SU-DHL-6 (cell line): Measurements from ENCODE around the gene SPP2.

Experiments used
- H2AFZ ChIP-seq: fragments of 200-600 bp; sonication (generic); 2 replicates; pipeline ENCODE4 v1.6.1; 2014; ENCODE audit warnings: low read depth, mild to moderate bottlenecking, moderate library complexity, mixed read lengths, antibody characterized with exemption, low read length; ENCODE audit not compliant: severe bottlenecking
- H3F3A ChIP-seq: fragments of 200-600 bp; shearing (Covaris generic); 2 replicates; pipeline ENCODE4 v1.6.0; 2016; ENCODE audit warnings: antibody characterized with exemption, mild to moderate bottlenecking; ENCODE audit not compliant: insufficient read depth
- H3K27ac ChIP-seq: fragments of 200-600 bp; sonication (generic); 2 replicates; pipeline ENCODE4 v1.5.1; 2016; ENCODE audit warnings: low read depth, mild to moderate bottlenecking, low read length, moderate library complexity, mixed read lengths
- H3K27me3 ChIP-seq: fragments of 200-600 bp; sonication (generic), shearing (Covaris generic); 2 replicates; pipeline ENCODE4 v1.6.0; 2014; ENCODE audit warnings: mild to moderate bottlenecking, low read length
- H3K36me3 ChIP-seq: fragments of 200-600 bp; sonication (generic); 2 replicates; pipeline ENCODE4 v1.6.1; 2014; ENCODE audit warnings: mild to moderate bottlenecking, low read length, mixed read lengths
- H3K4me2 ChIP-seq: fragments of 300-600, 200-600 bp; shearing (Covaris generic), sonication (generic); 2 replicates; pipeline ENCODE4 v1.6.0; 2014; ENCODE audit warnings: low read length, low read depth, mild to moderate bottlenecking; ENCODE audit not compliant: poor library complexity, severe bottlenecking
- H3K4me3 ChIP-seq: fragments of 200-600 bp; sonication (generic); 2 replicates; pipeline ENCODE4 v1.5.1; 2014; ENCODE audit warnings: antibody characterized with exemption, low read length, mild to moderate bottlenecking, mixed read lengths; ENCODE audit not compliant: insufficient read depth, poor library complexity, severe bottlenecking
- H3K79me2 ChIP-seq: fragments of 200-600 bp; sonication (generic); 2 replicates; pipeline ENCODE4 v1.6.1; 2014; ENCODE audit warnings: mild to moderate bottlenecking, low read length, moderate library complexity; ENCODE audit not compliant: insufficient read depth
- H3K9ac ChIP-seq: fragments of 200-600 bp; sonication (generic); 2 replicates; pipeline ENCODE4 v1.7.0; 2014; ENCODE audit warnings: mild to moderate bottlenecking, low read length
- H3K9me2 ChIP-seq: fragments of 200-600 bp; sonication (generic); replicated peaks from 2 replicates; pipeline ENCODE4 v1.6.1; 2014; ENCODE audit warnings: low read length; ENCODE audit not compliant: insufficient read depth
- H3K9me3 ChIP-seq: fragments of 200-600 bp; sonication (generic); 2 replicates; pipeline ENCODE4 v1.6.1; 2014; ENCODE audit warnings: low read length, mixed read lengths; ENCODE audit not compliant: insufficient read depth
- H4K20me1 ChIP-seq: fragments of 200-600 bp; sonication (generic); 2 replicates; pipeline ENCODE4 v1.6.1; 2014; ENCODE audit warnings: low read depth, mild to moderate bottlenecking, antibody characterized with exemption, low read length, moderate library complexity, mixed read lengths
- CTCF ChIP-seq: fragments of 200-600 bp; sonication (generic); IDR thresholded peaks from one replicate; pipeline ENCODE4 v1.5.1; 2017; ENCODE audit warnings: antibody characterized with exemption, mild to moderate bottlenecking, low read length, moderate library complexity; ENCODE audit not compliant: insufficient read depth, poor library complexity, severe bottlenecking
- EZH2phosphoT487 ChIP-seq: fragments of 200-600 bp; sonication (generic), shearing (Covaris generic); conservative IDR thresholded peaks from 2 replicates; pipeline ENCODE4 v1.6.1; 2018; ENCODE audit warnings: mild to moderate bottlenecking, antibody characterized with exemption, low read length, moderate library complexity, mixed read lengths

Gene SPP2

DNA sequence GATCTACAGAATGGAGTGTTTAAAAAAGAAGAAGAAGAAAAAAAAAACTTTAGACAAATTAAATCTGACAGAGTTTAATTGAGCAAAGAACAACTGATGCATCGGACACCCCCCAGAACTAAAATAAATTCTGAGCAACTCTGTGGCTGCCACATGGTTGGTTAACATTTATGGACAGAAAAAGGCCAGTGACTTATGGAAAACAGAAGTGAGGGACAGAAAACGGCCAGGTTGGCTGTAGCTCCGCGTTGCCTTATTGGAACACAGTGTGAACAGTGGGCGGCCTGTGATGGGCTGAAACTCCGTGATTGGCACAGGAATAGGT lies 75.6 kb downstream of the SPP2 start:
- no peak overlapping the region for H3K9ac ChIP-seq
- no peaks in the 10 kb centered on the region for H3K9me3 ChIP-seq
- no peaks in the 10 kb centered on the region for H3K9me2 ChIP-seq
- H3K4me2 ChIP-seq = no peak overlapping the region
- no peak overlapping the region for H3K4me3 ChIP-seq
- TF ChIP-seq CTCF (no peak), EZH2phosphoT487 (no peak)
- H2AFZ ChIP-seq = no peak overlapping the region
- H3K36me3 ChIP-seq = no peaks in the 10 kb centered on the region
- no peaks in the 10 kb centered on the region for H3K27me3 ChIP-seq
- H3F3A ChIP-seq = no peaks in the 10 kb centered on the region
- H3K27ac ChIP-seq = no peak overlapping the region
- H3K79me2 ChIP-seq = no peaks in the 10 kb centered on the region
- no peaks in the 10 kb centered on the region for H4K20me1 ChIP-seq
